H1 (cell line): Measurements from ENCODE around the gene GPATCH11. TPM values are rescaled to one million over a fixed set of nuclear protein-coding genes. Genes with fewer than 3 reads are reported as not detected.

Source experiments
- CHD2 ChIP-seq: IDR thresholded peaks from 2 replicates; pipeline ENCODE4 v1.6.1; 2012; ENCODE audit warnings: low read length, improper control_type of control experiment
- SIRT6 ChIP-seq: IDR thresholded peaks from one replicate; pipeline ENCODE4 v1.7.1; 2012; ENCODE audit warnings: low read length, inconsistent platforms
- SP4 ChIP-seq: IDR thresholded peaks from 2 replicates; pipeline ENCODE4 v1.6.1; 2012; ENCODE audit warnings: low read length, inconsistent platforms
- TBP ChIP-seq: IDR thresholded peaks from 2 replicates; pipeline ENCODE4 v1.6.1; 2011; ENCODE audit warnings: low read depth, low read length, improper control_type of control experiment
- TCF12 ChIP-seq: IDR thresholded peaks from 2 replicates; pipeline ENCODE4 v1.6.1; 2011; ENCODE audit warnings: low read depth, mild to moderate bottlenecking, low read length
- YY1 ChIP-seq: IDR thresholded peaks from 2 replicates; pipeline ENCODE4 v1.6.1; 2011; ENCODE audit warnings: low read depth, mild to moderate bottlenecking, low read length
- polyA plus RNA-seq, 7 experiments: library from polyadenylated mRNA; depleted of rRNA in 3 of 7; stranded (reverse) in 5 of 7; unstranded in 2 of 7; fragments of >200 nt in 5 of 7; fragments of 200-250 nt in 2 of 7; gene quantifications; 1 replicate in 5 of 7; 2 replicates in 1 of 7; 4 replicates in 1 of 7; pipeline versions ENCODE4 v1.2.1 to v1.2.3, GENCODE V29; 2011 to 2013; ENCODE audit warnings: missing spikeins in 2 of 7, mixed read lengths in 2 of 7
- total RNA-seq: library from RNA; stranded (reverse); fragmentation: NEBNext Ultra II Directional; extraction: Animal tissue kit (Norgen Biotek cat#: 25700); gene quantifications from 2 replicates; pipeline ENCODE4 v1.2.1, GENCODE V29; 2021
- TF ChIP-seq, protein P1 (sequence below): fragments of 300-600 bp; sonication (generic); IDR thresholded peaks from 2 replicates; pipeline ENCODE4 v1.7.1; 2012; ENCODE audit warnings: low read length, moderate library complexity, mild to moderate bottlenecking, inconsistent platforms; ENCODE audit not compliant: insufficient replicate concordance

The GPATCH11 gene
- total and polyA plus RNA-seq, 2 of the 8 experiments (the other 6 are each of a cell fraction or from before 2014, with no cell fraction given) = 0.60 to 3.4 TPM

DNA sequence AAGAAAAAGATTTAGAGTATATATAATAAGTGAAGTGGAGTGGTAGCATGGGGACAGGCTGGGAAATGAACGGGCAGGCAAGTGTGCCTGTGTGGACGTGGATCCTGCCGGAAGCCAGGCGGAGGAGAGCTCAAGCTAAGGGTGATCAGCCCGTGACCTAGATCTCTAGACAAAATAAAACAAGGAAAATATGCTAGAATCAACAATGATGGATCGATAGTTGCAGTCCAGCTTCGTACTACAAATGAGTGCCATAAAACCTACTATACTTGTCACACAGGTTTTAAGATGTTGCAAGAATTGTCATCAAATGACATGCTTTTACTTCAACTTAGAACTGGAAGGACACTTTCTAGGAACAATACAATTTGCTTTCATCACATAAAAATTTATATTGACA lies 64.0 kb downstream of the GPATCH11 start (continued):
- TF ChIP-seq, protein P1, sequence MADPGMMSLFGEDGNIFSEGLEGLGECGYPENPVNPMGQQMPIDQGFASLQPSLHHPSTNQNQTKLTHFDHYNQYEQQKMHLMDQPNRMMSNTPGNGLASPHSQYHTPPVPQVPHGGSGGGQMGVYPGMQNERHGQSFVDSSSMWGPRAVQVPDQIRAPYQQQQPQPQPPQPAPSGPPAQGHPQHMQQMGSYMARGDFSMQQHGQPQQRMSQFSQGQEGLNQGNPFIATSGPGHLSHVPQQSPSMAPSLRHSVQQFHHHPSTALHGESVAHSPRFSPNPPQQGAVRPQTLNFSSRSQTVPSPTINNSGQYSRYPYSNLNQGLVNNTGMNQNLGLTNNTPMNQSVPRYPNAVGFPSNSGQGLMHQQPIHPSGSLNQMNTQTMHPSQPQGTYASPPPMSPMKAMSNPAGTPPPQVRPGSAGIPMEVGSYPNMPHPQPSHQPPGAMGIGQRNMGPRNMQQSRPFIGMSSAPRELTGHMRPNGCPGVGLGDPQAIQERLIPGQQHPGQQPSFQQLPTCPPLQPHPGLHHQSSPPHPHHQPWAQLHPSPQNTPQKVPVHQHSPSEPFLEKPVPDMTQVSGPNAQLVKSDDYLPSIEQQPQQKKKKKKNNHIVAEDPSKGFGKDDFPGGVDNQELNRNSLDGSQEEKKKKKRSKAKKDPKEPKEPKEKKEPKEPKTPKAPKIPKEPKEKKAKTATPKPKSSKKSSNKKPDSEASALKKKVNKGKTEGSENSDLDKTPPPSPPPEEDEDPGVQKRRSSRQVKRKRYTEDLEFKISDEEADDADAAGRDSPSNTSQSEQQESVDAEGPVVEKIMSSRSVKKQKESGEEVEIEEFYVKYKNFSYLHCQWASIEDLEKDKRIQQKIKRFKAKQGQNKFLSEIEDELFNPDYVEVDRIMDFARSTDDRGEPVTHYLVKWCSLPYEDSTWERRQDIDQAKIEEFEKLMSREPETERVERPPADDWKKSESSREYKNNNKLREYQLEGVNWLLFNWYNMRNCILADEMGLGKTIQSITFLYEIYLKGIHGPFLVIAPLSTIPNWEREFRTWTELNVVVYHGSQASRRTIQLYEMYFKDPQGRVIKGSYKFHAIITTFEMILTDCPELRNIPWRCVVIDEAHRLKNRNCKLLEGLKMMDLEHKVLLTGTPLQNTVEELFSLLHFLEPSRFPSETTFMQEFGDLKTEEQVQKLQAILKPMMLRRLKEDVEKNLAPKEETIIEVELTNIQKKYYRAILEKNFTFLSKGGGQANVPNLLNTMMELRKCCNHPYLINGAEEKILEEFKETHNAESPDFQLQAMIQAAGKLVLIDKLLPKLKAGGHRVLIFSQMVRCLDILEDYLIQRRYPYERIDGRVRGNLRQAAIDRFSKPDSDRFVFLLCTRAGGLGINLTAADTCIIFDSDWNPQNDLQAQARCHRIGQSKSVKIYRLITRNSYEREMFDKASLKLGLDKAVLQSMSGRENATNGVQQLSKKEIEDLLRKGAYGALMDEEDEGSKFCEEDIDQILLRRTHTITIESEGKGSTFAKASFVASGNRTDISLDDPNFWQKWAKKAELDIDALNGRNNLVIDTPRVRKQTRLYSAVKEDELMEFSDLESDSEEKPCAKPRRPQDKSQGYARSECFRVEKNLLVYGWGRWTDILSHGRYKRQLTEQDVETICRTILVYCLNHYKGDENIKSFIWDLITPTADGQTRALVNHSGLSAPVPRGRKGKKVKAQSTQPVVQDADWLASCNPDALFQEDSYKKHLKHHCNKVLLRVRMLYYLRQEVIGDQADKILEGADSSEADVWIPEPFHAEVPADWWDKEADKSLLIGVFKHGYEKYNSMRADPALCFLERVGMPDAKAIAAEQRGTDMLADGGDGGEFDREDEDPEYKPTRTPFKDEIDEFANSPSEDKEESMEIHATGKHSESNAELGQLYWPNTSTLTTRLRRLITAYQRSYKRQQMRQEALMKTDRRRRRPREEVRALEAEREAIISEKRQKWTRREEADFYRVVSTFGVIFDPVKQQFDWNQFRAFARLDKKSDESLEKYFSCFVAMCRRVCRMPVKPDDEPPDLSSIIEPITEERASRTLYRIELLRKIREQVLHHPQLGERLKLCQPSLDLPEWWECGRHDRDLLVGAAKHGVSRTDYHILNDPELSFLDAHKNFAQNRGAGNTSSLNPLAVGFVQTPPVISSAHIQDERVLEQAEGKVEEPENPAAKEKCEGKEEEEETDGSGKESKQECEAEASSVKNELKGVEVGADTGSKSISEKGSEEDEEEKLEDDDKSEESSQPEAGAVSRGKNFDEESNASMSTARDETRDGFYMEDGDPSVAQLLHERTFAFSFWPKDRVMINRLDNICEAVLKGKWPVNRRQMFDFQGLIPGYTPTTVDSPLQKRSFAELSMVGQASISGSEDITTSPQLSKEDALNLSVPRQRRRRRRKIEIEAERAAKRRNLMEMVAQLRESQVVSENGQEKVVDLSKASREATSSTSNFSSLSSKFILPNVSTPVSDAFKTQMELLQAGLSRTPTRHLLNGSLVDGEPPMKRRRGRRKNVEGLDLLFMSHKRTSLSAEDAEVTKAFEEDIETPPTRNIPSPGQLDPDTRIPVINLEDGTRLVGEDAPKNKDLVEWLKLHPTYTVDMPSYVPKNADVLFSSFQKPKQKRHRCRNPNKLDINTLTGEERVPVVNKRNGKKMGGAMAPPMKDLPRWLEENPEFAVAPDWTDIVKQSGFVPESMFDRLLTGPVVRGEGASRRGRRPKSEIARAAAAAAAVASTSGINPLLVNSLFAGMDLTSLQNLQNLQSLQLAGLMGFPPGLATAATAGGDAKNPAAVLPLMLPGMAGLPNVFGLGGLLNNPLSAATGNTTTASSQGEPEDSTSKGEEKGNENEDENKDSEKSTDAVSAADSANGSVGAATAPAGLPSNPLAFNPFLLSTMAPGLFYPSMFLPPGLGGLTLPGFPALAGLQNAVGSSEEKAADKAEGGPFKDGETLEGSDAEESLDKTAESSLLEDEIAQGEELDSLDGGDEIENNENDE = no peak
- no peak for TF ChIP-seq TBP
- no peak for TF ChIP-seq TCF12
- TF ChIP-seq YY1 = no peak
- TF ChIP-seq SP4 = no peak
- TF ChIP-seq SIRT6 = no peak
- TF ChIP-seq CHD2 = no peak
